ENCODE measurements around the gene CTSD. TPM values are rescaled to one million over a fixed set of nuclear protein-coding genes. Genes with fewer than 3 reads are reported as not detected.

CTSD gene
- total RNA-seq, 6 experiments from 2014 or later = 212 to 240 (median 229) TPM

- peaks cover 6% of the 10 kb centered on the region for H3K36me3 Mint-ChIP-seq (ENCODE audit: low read depth)
- 0 out of 2 replicates have a peak, but pooled peaks have one; percentile 12 for TF ChIP-seq CTCF (IDR thresholded peaks at IDR 0.05)
- H3K27me3 Mint-ChIP-seq (ENCODE audit: insufficient read depth) = peaks cover 16% of the 10 kb centered on the region
- no peak overlapping the region; the same call in 1 of the 2 replicates for H3K4me3 Mint-ChIP-seq
- H3K4me1 Mint-ChIP-seq (ENCODE audit: low read depth) = peaks cover 14% of the 10 kb centered on the region
- no peak for DNase-seq
- H3K9me3 Mint-ChIP-seq = peaks cover 5% of the 10 kb centered on the region
- no peak overlapping the region for H3K27ac Mint-ChIP-seq
Observed at GRCh38 chr11:1747753-1748635, 15.7 kb downstream of the CTSD start.

- H3K9me3 Mint-ChIP-seq = peaks cover 5% of the 10 kb centered on the region
- H3K27me3 Mint-ChIP-seq (ENCODE audit: insufficient read depth) = peaks cover 16% of the 10 kb centered on the region
- no peak for TF ChIP-seq CTCF (IDR thresholded peaks at IDR 0.05)
- DNase-seq = no peak
- H3K36me3 Mint-ChIP-seq (ENCODE audit: low read depth) = peaks cover 6% of the 10 kb centered on the region
- peaks cover 14% of the 10 kb centered on the region for H3K4me1 Mint-ChIP-seq (ENCODE audit: low read depth)
- no peak overlapping the region for H3K27ac Mint-ChIP-seq
- no peak overlapping the region for H3K4me3 Mint-ChIP-seq
Observed at GRCh38 chr11:1746956-1747752, 16.6 kb downstream of the CTSD start.

GRCh38 chr11:1746511-1746931 lies 17.2 kb downstream of the CTSD start:
- Mint-ChIP-seq H3K27ac (no peak overlapping the region), H3K36me3 (ENCODE audit: low read depth) (peaks cover 6% of the 10 kb centered on the region), H3K9me3 (peaks cover 5% of the 10 kb centered on the region), H3K27me3 (ENCODE audit: insufficient read depth) (peaks cover 16% of the 10 kb centered on the region), H3K4me3 (no peak overlapping the region), H3K4me1 (ENCODE audit: low read depth) (peaks cover 14% of the 10 kb centered on the region)
- no peak for DNase-seq
- no peak for TF ChIP-seq CTCF (IDR thresholded peaks at IDR 0.05)

- no peak overlapping the region for H3K4me3 Mint-ChIP-seq
Observed at GRCh38 chr11:1745701-1746320, 17.9 kb downstream of the CTSD start.

More at GRCh38 chr11:1745701-1746320, 17.9 kb downstream of the CTSD start:
- peaks cover 16% of the 10 kb centered on the region for H3K27me3 Mint-ChIP-seq (ENCODE audit: insufficient read depth)
- peaks cover 6% of the 10 kb centered on the region for H3K36me3 Mint-ChIP-seq (ENCODE audit: low read depth)
- no peak for DNase-seq
- H3K4me1 Mint-ChIP-seq (ENCODE audit: low read depth) = peaks cover 14% of the 10 kb centered on the region
- no peak for TF ChIP-seq CTCF (IDR thresholded peaks at IDR 0.05)
- H3K27ac Mint-ChIP-seq = no peak overlapping the region
- H3K9me3 Mint-ChIP-seq = peaks cover 5% of the 10 kb centered on the region
